CD14-positive monocyte (primary cell): Measurements from ENCODE around the gene PGM5. TPM values are rescaled to one million over a fixed set of nuclear protein-coding genes. Genes with fewer than 3 reads are reported as not detected.

Source experiments
- DNase-seq, 3 donors: peaks; one replicate each; pipeline ENCODE4 v3.0.0-alpha.2; 2011 to 2022
- H2AFZ ChIP-seq: 2 replicates; pipeline ENCODE4 v1.6.0; 2012; ENCODE audit warnings: mild to moderate bottlenecking, low read depth, low read length, inconsistent platforms; ENCODE audit not compliant: insufficient read depth, poor library complexity, severe bottlenecking
- H3K27ac ChIP-seq, 2 donors: 1 replicate in 1 of 2; 2 replicates in 1 of 2; pipeline ENCODE4 v1.5.1; 2012 to 2013; ENCODE audit warnings: low read length in 2 of 2, control low read depth in 1 of 2, inconsistent platforms in 1 of 2, low read depth in 1 of 2, mild to moderate bottlenecking in 1 of 2
- H3K27me3 ChIP-seq, 2 donors: one replicate each; pipeline versions ENCODE4 v1.6.0 to v1.6.1; 2011 to 2013; ENCODE audit warnings: low read length in 2 of 2; ENCODE audit not compliant: control insufficient read depth in 2 of 2, insufficient read depth in 2 of 2
- H3K36me3 ChIP-seq, 2 donors: replicated peaks in 1 of 2; 1 replicate in 1 of 2; 2 replicates in 1 of 2; pipeline versions ENCODE4 v1.5.1 to v1.6.1; 2012 to 2013; ENCODE audit warnings: low read length in 2 of 2, control low read depth in 1 of 2, inconsistent platforms in 1 of 2, mild to moderate bottlenecking in 1 of 2; ENCODE audit not compliant: insufficient read depth in 2 of 2, control insufficient read depth in 1 of 2
- H3K4me1 ChIP-seq, 2 donors: 1 replicate in 1 of 2; 2 replicates in 1 of 2; pipeline versions ENCODE4 v1.5.1 to v1.6.1; 2012 to 2013; ENCODE audit warnings: low read length in 2 of 2, control low read depth in 1 of 2, inconsistent platforms in 1 of 2, mild to moderate bottlenecking in 1 of 2, moderate library complexity in 1 of 2; ENCODE audit not compliant: insufficient read depth in 2 of 2, control insufficient read depth in 1 of 2
- H3K4me2 ChIP-seq: replicated peaks from 2 replicates; pipeline ENCODE3; 2012; ENCODE audit warnings: low read length, moderate library complexity, mild to moderate bottlenecking; ENCODE audit not compliant: poor library complexity, severe bottlenecking; ENCODE audit errors: extremely low read depth
- H3K4me3 ChIP-seq, 3 experiments: fragments of 200-600 bp in 1 of 3; sonication (generic) in 1 of 3; replicated peaks in 1 of 3; 1 replicate in 2 of 3; 2 replicates in 1 of 3; pipeline ENCODE4 v1.5.1; 2011 to 2013; ENCODE audit warnings: low read length in 3 of 3, mild to moderate bottlenecking in 3 of 3, control low read depth in 2 of 3, low read depth in 2 of 3, inconsistent platforms in 1 of 3, moderate library complexity in 1 of 3
- H3K79me2 ChIP-seq: 2 replicates; pipeline ENCODE4 v1.6.0; 2012; ENCODE audit warnings: mild to moderate bottlenecking, control low read depth, inconsistent platforms, low read length, moderate library complexity; ENCODE audit not compliant: insufficient read depth
- H3K9ac ChIP-seq: 2 replicates; pipeline ENCODE4 v1.6.0; 2017; ENCODE audit warnings: low read length, mild to moderate bottlenecking; ENCODE audit not compliant: insufficient read depth, poor library complexity, severe bottlenecking
- H3K9me3 ChIP-seq, 2 donors: replicated peaks in 1 of 2; 1 replicate in 1 of 2; 2 replicates in 1 of 2; pipeline versions ENCODE4 v1.5.1 to v1.6.1; 2012 to 2013; ENCODE audit warnings: low read length in 2 of 2, control low read depth in 1 of 2; ENCODE audit not compliant: control insufficient read depth in 1 of 2, insufficient read depth in 1 of 2
- H4K20me1 ChIP-seq: 2 replicates; pipeline ENCODE4 v1.6.0; 2012; ENCODE audit warnings: mild to moderate bottlenecking, low read length, control low read depth, moderate library complexity; ENCODE audit not compliant: insufficient read depth
- H3K27ac Mint-ChIP-seq, 7 donors: one replicate each; pipeline ENCODE4 v1.8.0; 2020; ENCODE audit warnings: mild to moderate bottlenecking in 7 of 7, mixed read lengths in 7 of 7, moderate library complexity in 6 of 7, inconsistent platforms in 2 of 7
- H3K27me3 Mint-ChIP-seq, 3 donors: one replicate each; pipeline ENCODE4 v1.8.0; 2021 to 2022; ENCODE audit warnings: low read depth in 3 of 3, mild to moderate bottlenecking in 3 of 3, mixed read lengths in 3 of 3, moderate library complexity in 3 of 3, inconsistent platforms in 1 of 3
- H3K36me3 Mint-ChIP-seq, 2 donors: one replicate each; pipeline ENCODE4 v1.8.0; 2020; ENCODE audit warnings: mixed read lengths in 2 of 2, inconsistent platforms in 1 of 2, mild to moderate bottlenecking in 1 of 2
- H3K4me1 Mint-ChIP-seq: one replicate; pipeline ENCODE4 v1.8.0; 2020; ENCODE audit warnings: mild to moderate bottlenecking, mixed read lengths
- H3K4me3 Mint-ChIP-seq, 2 donors: one replicate each; pipeline ENCODE4 v1.8.0; 2020; ENCODE audit warnings: mild to moderate bottlenecking in 2 of 2, mixed read lengths in 2 of 2, moderate library complexity in 1 of 2
- H3K9me3 Mint-ChIP-seq, 7 donors: one replicate each; pipeline ENCODE4 v1.8.0; 2020 to 2022; ENCODE audit warnings: mixed read lengths in 7 of 7, mild to moderate bottlenecking in 6 of 7, moderate library complexity in 6 of 7, inconsistent platforms in 2 of 7
- WGBS: methylation state at CpG from one replicate; pipeline ENCODE4 v1.1.5; 2013; ENCODE audit warnings: missing lambda C conversion rate; ENCODE audit not compliant: insufficient coverage; 5-methylcytosine and 5-hydroxymethylcytosine counted together
- intact Hi-C, 2 donors: fragments of 100-400 bp; cut with micrococcal nuclease; formaldehyde crosslinking; loops; one replicate each; pipeline versions ENCODE4 v1.15.0 to v1.15.1; 2023
- polyA plus RNA-seq, 3 donors: library from polyadenylated mRNA; depleted of rRNA in 1 of 3; unstranded in 2 of 3; stranded (reverse) in 1 of 3; fragments of 300-500 nt in 2 of 3; fragments of >200 nt in 1 of 3; fragmentation: Illumina TruSeq in 2 of 3; gene quantifications; 1 replicate in 2 of 3; 2 replicates in 1 of 3; pipeline ENCODE4 v1.2.3, GENCODE V29; 2012 to 2021
- TF ChIP-seq, protein P1 (sequence below): fragments of 200-600 bp; IDR thresholded peaks from one replicate; pipeline ENCODE4 v1.8.0; 2022; ENCODE audit warnings: antibody characterized with exemption, mild to moderate bottlenecking

Gene PGM5
- polyA plus RNA-seq, 3 donors: 0.35 to 1.2 (median 1.1) TPM

DNA sequence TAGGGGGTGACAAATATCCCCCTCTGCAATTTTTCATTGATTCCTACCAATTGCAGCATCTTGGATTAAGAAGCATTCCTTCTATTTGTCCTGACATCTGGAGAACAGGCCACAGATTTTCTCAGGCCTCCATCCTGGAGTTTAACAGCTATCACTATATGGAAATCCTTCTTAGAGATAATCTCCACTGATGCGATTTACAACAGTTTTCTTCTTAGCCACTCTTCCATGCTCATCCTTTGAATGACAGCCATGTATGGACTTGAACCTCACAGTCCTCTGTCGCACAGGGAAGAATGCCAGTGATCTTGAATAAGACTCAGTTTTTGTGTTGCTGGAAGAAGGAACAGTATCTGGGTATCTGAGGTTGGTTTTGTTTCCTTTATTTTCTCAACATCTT, 73.2 kb downstream of the PGM5 start:
- Histone ChIP-seq H3K4me3 (no peak overlapping the region), H3K36me3 (no peaks in the 10 kb centered on the region), H3K9ac (no peak overlapping the region), H2AFZ (no peak overlapping the region), H3K27ac (no peak overlapping the region), H3K4me1 (no peaks in the 10 kb centered on the region), H3K27me3 (no peaks in the 10 kb centered on the region), H3K9me3 (no peaks in the 10 kb centered on the region), H3K79me2 (no peaks in the 10 kb centered on the region), H3K4me2 (no peak overlapping the region), H4K20me1 (no peaks in the 10 kb centered on the region)
- no peak overlapping the region for H3K27ac Mint-ChIP-seq
- peaks cover 0 to 2% (median 2%) of the 10 kb centered on the region in 3 donors for H3K27me3 Mint-ChIP-seq
- no peaks in the 10 kb centered on the region for H3K4me1 Mint-ChIP-seq
- DNase-seq: no peak
- H3K4me3 Mint-ChIP-seq: no peak overlapping the region
- H3K9me3 Mint-ChIP-seq: peaks cover 0 to 3% (median 0%) of the 10 kb centered on the region in 7 donors
- intact Hi-C loops: no loop called here
- TF ChIP-seq, protein P1, sequence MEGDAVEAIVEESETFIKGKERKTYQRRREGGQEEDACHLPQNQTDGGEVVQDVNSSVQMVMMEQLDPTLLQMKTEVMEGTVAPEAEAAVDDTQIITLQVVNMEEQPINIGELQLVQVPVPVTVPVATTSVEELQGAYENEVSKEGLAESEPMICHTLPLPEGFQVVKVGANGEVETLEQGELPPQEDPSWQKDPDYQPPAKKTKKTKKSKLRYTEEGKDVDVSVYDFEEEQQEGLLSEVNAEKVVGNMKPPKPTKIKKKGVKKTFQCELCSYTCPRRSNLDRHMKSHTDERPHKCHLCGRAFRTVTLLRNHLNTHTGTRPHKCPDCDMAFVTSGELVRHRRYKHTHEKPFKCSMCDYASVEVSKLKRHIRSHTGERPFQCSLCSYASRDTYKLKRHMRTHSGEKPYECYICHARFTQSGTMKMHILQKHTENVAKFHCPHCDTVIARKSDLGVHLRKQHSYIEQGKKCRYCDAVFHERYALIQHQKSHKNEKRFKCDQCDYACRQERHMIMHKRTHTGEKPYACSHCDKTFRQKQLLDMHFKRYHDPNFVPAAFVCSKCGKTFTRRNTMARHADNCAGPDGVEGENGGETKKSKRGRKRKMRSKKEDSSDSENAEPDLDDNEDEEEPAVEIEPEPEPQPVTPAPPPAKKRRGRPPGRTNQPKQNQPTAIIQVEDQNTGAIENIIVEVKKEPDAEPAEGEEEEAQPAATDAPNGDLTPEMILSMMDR: no peak
- whole genome bisulfite sequencing: no CpG with 5 or more reads among the region's 2 CpGs
- no peaks in the 10 kb centered on the region for H3K36me3 Mint-ChIP-seq

DNA sequence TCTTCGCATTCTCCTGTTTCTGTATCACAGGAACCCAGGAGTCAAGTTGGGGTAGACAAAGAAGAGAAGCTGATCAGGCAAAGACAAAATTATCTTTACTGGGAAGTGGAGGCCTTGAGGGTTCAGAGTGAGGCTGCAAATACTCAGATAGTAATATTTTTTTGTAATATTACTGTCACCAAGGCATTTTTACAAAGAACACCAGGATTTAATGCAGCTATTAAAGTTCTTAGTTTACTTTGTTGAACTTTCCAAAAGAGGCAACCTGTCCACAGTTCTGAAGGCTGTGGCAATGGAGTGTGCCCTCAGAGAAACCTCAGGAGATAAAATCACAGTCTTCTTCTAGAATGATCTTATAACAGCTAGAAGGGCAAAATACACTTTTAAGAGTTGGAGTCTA, 74.9 kb downstream of the PGM5 start:
- DNase-seq: no peak
- H3K36me3 ChIP-seq: no peaks in the 10 kb centered on the region
- H3K9me3 ChIP-seq: no peaks in the 10 kb centered on the region
- H3K9ac ChIP-seq: no peak overlapping the region
- no peaks in the 10 kb centered on the region for H3K36me3 Mint-ChIP-seq
- TF ChIP-seq, protein P1: no peak
- no peak overlapping the region for H3K4me2 ChIP-seq
- no peaks in the 10 kb centered on the region for H4K20me1 ChIP-seq
- H3K27me3 ChIP-seq: no peaks in the 10 kb centered on the region
- no CpG with 5 or more reads among the region's 1 CpG for WGBS
- H3K4me3 ChIP-seq: no peak overlapping the region
- H3K27me3 Mint-ChIP-seq: peaks cover 0 to 3% (median 0%) of the 10 kb centered on the region in 3 donors
- intact Hi-C loops: no loop called here
- H3K4me1 ChIP-seq: no peaks in the 10 kb centered on the region
- H3K79me2 ChIP-seq: no peaks in the 10 kb centered on the region
- H3K9me3 Mint-ChIP-seq: peaks cover 0 to 3% (median 0%) of the 10 kb centered on the region in 7 donors
- H2AFZ ChIP-seq: no peak overlapping the region
- H3K4me3 Mint-ChIP-seq: no peak overlapping the region
- no peaks in the 10 kb centered on the region for H3K4me1 Mint-ChIP-seq
- H3K27ac Mint-ChIP-seq: no peak overlapping the region
- H3K27ac ChIP-seq: no peak overlapping the region
